GM06990 (cell line): ENCODE results near the gene ADAM15.

Experiments
- DNase-seq: peaks from one replicate; pipeline ENCODE4 v3.0.0-alpha.2; 2011; ENCODE audit not compliant: insufficient read length; ENCODE audit errors: extremely low read depth
- H3K27me3 ChIP-seq: replicated peaks from 2 replicates; pipeline ENCODE4 v1.6.0; 2011; ENCODE audit warnings: low read length; ENCODE audit not compliant: control insufficient read depth, insufficient read depth
- H3K36me3 ChIP-seq: 2 replicates; pipeline ENCODE4 v1.5.1; 2011; ENCODE audit warnings: low read length; ENCODE audit not compliant: control insufficient read depth, insufficient read depth
- H3K4me3 ChIP-seq: replicated peaks from 2 replicates; pipeline ENCODE4 v1.5.1; 2011; ENCODE audit warnings: low read depth, mild to moderate bottlenecking, control low read depth, low read length
- CTCF ChIP-seq: IDR thresholded peaks from 2 replicates; pipeline ENCODE4 v1.5.1; 2011; ENCODE audit warnings: low read length, control low read depth, mild to moderate bottlenecking, inconsistent platforms; ENCODE audit not compliant: insufficient read depth, poor library complexity, severe bottlenecking

ADAM15 gene

DNA sequence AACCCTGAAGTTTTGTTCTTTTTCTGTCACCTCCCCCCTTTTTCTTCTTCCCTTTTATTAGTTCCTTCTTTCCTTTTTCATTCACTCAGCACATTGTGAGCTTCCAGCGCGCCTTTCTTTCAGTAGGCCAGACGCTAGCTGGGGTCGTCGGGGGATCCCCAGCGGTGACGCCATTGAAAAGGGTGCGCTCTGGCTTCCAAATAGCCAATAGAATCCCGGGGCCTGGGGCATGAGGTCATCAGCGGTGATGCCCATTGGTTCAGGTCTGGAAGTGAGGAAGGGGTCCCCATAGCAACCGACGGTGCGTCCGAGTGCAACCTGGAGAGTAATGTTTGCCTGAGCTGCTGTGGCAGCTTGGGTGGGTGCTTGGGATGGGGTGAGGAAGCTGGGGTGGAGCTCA is 20.6 kb downstream of the ADAM15 start:
- Histone ChIP-seq H3K36me3 (0 out of 2 replicates have a peak, but pooled peaks cover 2% of the 10 kb centered on the region), H3K27me3 (no peaks in the 10 kb centered on the region), H3K4me3 (no peak overlapping the region)
- DNase-seq = no peak
- no peak for TF ChIP-seq CTCF

DNA sequence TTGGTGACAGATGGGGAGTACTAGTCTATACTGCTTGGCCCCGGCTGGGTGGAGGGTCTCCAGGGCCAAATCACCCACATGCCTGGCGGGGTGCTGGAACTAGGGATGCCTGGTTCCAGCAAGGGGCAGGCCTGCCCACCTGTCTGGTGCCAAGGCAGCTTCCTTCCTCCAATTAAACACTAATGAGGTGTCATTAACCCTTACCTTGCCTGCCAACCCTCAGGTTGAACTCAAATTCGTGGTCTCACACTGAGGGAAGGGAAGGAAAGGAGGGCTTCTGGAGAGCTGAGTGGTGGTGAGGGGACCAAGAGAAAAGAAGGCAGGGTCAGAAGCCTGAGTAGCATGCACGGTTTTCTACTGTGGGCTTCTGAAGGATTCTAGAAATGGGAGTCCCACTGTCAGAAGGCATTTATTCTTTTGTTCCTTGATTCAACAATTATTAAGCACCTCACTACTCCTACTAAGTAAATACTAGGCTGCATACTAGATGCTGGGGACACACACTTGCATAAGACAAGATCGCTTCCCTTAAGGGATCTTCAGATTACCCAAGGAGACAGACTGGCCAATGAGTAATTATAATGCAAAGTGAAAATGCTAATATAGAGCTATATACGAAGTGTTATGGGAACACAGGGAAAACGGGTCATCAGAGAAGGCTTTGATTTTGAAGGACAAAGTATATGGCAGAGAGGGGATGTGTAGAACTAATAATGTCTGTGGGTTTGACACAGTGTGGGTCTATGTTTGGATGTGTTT is 21.6 kb downstream of the ADAM15 start:
- DNase-seq = no peak
- Histone ChIP-seq H3K4me3 (no peak overlapping the region), H3K27me3 (no peaks in the 10 kb centered on the region), H3K36me3 (0 out of 2 replicates have a peak, but pooled peaks cover 2% of the 10 kb centered on the region)
- TF ChIP-seq CTCF = no peak

DNA sequence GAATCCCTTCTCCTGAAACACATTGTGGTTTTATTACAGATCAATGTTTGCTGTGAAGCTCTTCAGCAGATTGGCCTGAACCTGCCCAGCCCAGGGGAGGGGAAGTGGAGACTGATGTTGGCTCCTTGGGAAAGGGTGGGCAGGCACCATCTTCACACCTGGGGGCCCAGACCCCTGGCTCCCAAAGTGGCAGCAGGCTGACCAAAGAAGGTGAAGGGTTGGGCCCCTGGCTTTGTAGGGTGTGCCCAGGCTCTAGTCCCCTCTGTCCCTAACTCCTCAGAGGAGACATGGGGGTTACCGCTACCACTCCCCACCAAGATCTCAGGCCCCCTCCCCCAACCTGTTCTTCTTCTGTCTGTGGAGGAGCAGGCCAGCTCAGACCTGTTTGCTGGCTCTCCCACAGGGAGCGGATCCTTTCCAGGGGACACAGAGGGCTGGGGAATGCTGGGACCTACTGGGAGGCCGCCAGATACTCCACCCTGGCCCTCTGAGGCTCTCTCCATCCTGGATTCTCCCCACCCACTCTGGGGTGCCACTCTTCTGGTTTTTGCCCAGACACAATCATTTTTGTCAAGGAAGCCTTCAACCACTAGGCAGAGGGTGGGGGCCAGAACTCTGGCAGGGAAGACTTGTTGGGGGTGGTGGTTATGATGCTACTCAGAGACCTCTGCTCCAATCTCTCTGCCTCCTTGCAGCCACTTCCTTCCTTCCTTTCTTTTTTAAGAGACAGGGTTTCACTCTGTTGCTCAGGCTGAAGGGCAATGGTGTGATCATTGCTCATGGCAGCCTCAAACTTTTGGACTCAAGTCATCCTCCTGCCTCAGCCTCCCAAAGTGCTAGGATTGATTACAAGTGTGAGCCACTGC is 22.5 kb downstream of the ADAM15 start:
- H3K36me3 ChIP-seq = 0 out of 2 replicates have a peak, but pooled peaks cover 2% of the 10 kb centered on the region
- no peak for DNase-seq
- no peaks in the 10 kb centered on the region for H3K27me3 ChIP-seq
- H3K4me3 ChIP-seq = no peak overlapping the region
- TF ChIP-seq CTCF = no peak

DNA sequence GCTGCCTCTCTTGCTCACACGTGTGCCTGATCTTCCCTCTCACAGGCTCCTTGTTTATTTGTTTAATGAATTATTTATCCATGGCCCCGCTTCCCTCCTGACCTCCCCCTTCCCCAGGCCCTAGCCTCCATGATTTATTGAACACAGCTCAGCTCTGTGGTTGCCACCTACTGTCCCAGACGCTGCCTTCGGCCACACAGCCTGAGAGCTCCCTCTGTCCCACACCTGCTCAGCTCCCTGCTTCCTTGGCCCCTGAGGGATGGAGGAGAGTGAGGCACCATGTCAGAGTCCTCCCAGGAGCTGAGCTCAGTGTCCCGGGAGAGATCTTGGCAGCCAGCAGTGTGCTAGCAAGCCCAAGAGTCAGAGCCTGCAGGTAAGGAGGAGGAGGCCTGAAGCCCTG is 24.4 kb downstream of the ADAM15 start:
- Histone ChIP-seq H3K4me3 (no peak overlapping the region), H3K27me3 (peaks cover 3% of the 10 kb centered on the region; the same call in 1 of the 2 replicates), H3K36me3 (no peaks in the 10 kb centered on the region)
- TF ChIP-seq CTCF = no peak
- DNase-seq = no peak

DNA sequence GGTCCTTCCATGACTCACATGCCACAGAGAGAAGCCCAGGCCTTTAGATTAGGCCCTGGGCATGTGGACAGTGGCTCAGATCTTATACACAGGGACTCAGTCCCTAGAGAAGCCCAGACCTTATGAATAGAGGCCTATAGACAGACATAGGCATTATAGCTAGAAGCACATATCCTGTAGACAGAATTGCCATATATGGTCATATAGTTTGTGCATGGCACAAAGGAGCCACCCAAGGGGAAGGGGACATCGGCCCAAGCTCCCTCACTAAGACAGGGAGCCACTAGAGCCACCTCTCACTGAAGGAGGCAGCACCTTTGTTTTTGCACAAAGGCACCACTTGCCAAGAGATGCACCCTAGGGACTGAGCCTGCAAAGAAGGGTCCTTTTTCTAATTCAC is 25.3 kb downstream of the ADAM15 start:
- H3K4me3 ChIP-seq = no peak overlapping the region
- DNase-seq = no peak
- peaks cover 3% of the 10 kb centered on the region for H3K27me3 ChIP-seq
- H3K36me3 ChIP-seq = no peaks in the 10 kb centered on the region
- no peak for TF ChIP-seq CTCF
